ENCODE data around the gene VASN.

GRCh38 chr16:4371357-4372000, at the start of gene VASN:
- TF ChIP-seq CTCF (IDR thresholded peaks at IDR 0.05; ENCODE audit: low read depth, low read length, poor library complexity, severe bottlenecking): no peak
- no peak for TF ChIP-seq EZH2phosphoT487 (IDR thresholded peaks at IDR 0.05; ENCODE audit: borderline replicate concordance, low read length)

Measured in DOHH2 (cell line).